HuH-7 (cell line): Measurements from ENCODE around the gene ZDHHC11B.
"Not testable (repeated sequence)": the region's sequence is repeated elsewhere in the genome, so short reads cannot be mapped to it uniquely, and the experiment has no call there.

ENCODE experiments used
- DNase-seq: peaks from one replicate; pipeline ENCODE4 v3.0.0; 2011; ENCODE audit warnings: low spot score

The ZDHHC11B gene

DNA sequence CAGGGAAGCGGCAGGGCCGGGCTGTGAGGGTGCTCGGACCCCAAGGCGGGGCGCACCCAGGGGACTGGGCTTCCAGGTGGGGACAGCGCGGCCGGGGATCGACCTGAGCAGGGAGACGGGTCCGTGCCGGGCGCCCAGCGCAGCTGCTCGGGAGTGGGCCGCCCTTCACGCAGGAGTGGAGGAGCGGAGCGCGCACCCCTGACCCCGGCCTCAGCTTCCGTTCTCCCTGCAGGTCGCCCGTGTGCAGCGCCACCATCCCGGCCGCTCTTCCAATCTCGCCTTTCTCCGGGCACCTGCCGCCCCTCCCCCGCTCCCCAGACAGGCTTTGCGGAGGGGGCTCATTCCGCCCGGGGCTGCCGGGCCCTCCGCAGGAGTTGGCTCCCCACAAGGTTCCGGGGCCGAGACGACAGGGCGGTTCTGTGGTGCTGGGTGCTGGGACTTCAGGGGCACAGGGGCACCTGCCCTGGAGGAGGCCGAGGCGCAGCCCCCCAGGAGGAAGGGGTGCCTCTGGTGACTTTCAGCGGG is 714 bp upstream of the ZDHHC11B start:
- DNase-seq, result not testable (repeated sequence)

DNA sequence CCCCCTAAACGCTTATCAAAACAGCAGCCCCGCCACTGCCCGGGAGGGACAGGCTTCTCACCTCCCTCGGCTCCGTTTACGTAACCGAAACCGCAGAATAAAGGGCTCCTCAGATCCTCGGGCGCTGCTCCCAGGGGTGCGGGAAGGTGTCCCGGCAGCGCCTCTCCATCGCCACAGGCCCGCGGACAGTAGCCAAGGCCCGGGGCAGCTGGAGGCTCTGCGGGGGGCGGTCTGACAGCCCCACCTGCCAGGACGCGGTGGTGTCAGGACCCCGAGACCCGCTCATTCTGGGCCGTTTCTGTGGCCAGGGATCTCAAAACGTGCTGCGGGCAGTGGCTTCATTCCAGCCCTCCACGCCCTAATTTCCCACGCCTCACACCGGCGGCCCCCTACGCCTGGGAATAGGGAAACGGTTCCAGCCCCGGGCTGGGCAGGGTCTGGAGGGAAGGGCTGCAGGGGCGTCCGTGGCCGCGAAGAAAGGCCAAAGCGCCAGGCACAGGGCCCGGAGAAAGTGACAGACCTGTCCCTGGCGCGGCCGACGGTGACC is 575 bp downstream of the ZDHHC11B start:
- not testable (repeated sequence) for DNase-seq

DNA sequence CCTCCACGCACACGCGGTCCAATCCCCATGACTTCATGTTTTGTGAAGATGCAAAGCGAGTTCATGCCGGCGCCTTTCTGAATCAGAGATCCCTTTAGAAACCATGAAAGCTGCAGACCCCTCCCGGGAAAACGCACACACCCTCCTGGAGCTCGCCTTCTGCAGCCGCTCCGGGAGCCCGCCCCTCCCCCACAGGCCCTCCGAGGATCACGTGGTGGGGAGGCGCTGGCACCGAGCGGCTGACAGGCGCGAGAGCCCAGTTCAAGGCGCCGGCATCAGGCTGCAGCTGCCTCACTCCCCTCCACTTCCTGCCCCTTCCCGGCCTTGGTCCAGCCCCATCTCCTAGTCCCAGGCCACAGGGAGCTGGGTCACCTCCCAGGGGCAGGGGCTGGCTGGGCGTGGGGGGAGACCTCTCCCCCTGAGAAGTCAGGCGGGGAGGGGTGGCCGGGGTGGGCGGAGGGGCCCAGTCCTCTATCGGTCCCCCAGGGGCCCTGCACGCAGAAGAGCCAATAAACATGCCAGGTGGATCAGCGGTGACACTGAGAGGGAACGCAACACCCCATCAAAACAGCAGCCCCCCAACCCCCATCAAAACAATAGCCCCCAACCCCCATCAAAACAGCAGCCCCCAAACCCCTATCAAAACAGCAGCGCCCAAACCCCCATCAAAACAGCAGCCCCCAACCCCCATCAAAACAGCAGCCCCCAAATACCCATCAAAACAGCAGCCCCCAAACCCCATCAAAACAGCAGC is 1.3 kb downstream of the ZDHHC11B start:
- DNase-seq, result not testable (repeated sequence)

DNA sequence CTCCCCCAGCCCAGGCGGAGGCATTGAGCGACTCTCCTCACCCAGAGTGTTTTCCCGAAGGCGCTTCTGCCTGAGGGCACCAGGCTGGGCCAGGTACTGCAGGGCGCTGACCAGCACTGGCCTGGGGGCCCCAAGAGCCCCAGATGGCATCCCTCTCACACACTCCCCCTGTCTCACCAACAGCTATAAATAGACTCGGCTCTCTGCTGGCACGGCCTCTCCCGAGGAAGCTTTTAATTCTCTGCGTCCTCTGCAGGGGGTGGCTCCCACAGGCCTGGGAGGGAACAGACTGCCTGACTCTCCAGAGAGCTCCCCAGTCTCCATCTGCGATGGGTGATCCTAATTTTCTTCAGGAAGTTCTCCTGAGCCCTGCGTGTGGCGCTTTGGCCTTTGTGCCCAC is 2.2 kb downstream of the ZDHHC11B start:
- not testable (repeated sequence) for DNase-seq

DNA sequence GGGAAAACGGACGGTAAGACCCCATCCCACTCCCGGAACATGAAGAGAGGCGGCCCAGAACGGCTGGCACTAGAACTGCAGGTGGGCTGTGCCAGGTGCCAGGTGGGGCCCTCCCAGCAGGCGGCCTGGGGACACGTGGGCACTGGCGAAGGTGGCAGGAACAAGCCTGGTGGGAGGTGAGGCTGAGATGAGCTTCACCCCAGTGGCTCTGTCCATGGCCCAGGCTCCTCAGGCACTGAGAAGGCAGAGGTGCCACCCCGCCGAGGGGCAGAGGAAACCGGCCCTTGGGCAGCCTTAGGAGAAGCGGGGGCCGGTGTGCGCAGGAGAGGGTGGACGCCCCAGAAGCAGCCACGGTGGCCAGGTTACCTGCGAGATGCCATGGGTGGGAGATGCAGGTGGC is 4.0 kb downstream of the ZDHHC11B start:
- not testable (repeated sequence) for DNase-seq

DNA sequence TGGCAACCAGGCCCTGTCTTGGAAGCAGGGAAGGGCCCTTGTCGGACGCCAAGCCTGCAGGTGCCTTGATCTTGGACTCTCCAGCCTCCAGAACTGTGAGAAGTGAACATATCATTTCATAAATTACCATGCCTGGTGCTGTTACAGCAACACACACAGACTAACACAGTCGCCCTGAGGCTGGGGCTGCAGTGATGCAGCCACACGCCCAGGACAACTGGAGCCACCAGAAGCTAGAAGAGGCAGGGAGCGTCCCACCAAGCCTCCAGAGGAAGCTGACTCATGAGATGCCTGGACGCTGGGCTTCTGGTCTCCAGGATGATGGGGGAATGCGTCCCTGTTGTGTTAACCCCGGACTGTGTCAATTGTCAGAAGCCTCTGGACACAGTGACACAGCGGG is 5.6 kb downstream of the ZDHHC11B start:
- not testable (repeated sequence) for DNase-seq

DNA sequence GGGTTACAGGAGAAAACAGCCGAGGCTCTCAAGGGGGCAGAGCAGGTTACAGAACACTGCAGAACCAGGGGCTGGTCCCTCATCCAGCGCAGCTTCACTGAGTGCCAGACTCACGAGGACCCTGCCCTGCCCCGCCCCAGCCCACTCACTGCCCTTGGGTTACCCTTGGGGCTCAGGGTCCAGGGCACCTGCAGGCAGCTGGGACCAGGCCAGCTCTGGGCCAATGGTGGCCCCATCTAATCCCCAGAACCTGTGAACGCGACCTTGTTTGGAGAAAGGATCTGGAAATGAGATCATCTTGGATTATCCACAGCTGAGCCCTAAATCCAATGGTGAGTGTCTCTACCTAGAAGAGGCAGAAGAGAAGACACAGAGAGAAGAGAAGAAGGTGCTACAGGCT is 6.1 kb downstream of the ZDHHC11B start:
- not testable (repeated sequence) for DNase-seq

DNA sequence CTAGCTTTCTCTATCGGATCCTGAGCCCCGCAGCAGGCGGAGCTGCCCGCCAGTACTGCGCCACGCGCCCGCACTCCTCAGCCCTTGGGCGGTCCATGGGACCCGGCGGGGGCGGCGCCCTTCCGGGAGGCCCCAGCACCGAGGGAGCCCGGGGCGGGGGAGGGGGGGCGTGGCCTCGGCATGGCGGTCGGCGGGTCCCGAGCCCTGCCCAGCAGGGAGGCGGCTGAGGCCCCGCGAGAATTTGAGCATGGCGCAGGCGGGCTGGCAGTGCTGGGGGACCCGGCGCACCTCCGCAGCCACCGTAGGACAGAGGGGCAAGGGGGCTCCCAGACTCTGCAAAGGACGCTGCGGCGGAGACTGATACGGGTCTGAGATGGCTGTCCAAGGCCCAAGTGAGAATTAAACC is 6.8 kb downstream of the ZDHHC11B start:
- no peak for DNase-seq

DNA sequence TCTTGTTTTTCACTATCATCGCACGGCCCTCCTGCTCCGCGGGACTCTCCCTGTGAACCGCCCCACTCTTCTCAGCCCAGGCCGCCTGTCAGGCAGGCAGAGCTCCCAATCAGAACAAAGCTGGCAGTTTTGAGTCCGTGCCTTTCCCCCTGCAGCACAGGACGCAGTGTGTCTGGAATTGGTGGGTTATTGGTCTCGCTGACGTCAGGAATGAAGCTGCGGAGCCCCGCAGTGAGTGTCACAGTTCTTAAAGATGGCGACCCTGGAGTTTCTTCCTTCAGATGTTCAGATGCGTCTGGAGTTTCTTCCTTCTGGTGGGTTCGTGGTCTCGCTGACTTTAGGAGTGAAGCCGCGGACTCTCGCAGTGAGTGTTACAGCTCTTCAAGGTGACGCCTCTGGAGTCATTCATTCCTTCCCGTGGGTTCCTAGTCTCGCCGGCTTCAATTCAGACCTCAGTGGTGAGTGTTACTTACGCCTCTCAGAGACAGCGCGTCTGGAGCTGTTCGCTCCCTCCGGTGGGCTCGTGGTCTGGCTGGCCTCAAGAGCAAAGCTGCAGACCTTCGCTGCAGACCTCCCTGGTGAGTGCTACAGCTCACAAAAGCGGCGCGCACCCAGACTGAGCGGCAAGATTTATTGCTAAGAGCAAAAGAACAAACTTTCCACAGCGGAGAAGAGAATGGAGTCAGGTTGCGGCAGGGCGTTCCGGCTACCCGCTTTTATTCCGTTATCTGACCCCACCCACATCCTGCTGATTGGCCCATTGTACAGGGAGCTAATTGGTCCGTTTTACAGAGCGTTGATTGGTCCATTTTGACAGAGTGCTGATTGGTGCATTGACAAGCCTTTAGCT is 7.4 kb downstream of the ZDHHC11B start:
- DNase-seq, result no peak

DNA sequence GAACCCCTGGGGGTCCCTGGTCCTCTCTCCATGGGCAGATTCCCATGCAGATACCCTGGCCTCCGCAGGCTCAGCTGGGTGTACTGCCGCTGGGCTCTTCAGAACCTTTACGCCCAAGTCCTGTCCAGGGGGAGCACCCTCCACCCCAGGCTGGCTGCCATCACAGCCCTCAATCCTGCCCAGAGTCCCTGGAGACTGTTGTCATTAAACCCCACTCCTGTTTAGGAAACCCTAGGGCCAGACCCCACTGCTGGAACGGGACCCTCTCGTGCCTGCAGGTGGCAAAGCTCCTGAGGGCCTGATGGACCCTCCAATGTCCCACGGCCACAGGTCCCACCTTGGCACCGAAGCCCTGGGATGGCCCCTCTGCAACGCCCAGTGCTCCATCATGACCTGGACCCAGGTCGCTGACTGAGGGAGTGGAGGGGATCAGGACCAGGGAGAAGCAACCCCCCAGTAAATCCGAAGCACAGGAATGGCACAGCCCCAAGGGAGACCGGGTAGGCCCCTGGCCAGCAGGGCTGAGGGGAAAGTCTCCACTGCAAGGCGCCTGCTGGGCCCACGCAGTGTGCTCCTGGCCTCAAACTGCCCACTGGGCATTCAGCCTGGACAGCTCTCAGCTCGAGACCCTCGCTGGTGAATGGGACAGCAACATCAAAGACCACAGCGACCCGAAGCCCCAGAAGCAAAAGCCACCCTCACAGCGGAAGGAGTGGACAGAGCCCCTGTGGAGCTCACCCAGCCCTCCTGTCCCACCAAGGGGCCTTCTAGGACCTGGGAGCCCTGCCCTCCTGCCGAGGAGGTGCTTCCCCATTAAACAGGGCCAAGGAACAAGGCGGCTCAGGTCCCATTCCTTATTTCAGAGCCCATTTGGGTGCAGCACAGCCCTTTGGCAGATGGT is 8.3 kb downstream of the ZDHHC11B start:
- DNase-seq, result no peak

DNA sequence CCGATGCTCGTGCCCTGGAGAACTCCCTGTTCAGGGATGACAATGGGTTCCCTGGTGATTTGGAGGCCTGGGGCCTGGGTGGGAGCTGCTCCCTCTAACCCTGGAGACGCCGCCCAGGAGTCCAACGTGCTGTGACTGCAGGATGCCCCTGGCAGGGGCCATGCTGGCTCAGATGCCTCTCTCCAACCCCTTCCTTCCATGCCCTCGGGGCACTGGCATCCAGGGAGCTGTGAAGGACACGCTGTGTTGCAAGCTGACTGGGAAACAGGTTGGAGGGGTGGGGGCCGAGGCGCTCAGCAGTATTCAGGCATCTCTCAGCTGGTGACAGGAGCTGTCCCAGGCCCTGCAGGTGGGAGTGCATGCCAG is 9.0 kb downstream of the ZDHHC11B start:
- not testable (repeated sequence) for DNase-seq

DNA sequence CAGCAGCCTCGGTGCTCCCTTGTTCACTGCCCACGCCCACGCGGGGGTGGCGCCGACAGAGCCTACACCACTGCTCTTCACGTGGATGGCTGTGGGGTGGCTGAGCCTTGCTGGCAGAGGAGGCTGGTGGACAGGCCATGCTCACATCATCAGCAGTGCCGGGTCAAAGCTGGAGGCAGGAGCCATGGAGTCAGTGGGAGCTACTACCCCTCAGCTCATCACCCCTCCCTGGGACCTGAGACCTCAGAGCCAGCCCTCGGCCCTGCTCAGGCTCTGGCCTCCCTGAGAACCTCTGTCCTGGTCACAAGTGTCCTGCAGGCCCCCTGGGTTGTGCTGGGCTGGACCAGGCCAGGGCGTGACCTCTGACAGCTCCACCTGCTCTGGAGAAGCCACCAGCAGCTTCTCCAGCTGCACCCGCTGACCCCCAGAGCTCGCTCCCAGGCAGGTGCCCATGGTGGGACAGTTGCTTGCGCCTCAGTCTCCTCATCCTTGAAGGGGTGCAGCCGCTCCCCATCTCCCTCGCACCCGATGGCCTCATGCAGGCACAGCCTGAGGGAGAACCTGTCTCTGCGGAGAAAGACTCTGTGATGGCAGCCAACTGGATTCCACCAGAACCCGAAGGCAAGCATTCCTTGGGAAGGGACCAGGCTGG is 9.5 kb downstream of the ZDHHC11B start:
- DNase-seq, result not testable (repeated sequence)

DNA sequence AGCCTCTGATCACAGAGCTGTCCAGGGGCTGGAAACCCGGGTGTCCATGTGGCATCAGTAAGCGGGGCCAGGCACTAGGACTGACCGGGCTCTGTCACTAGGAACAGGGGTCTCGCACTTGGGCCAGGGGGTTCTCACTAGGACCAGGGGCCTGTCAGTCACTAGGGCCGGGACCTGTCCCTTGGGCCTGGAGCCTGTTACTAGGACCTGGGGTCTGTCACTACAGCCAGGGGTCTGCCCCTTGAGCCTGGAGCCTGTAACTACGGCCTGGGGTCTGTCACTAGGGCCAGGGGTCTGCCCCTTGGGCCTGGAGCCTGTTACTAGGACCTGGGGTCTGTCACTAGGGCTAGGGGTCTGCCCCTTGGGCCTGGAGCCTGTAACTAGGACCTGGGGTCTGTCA is 10.2 kb downstream of the ZDHHC11B start:
- DNase-seq, result not testable (repeated sequence)

DNA sequence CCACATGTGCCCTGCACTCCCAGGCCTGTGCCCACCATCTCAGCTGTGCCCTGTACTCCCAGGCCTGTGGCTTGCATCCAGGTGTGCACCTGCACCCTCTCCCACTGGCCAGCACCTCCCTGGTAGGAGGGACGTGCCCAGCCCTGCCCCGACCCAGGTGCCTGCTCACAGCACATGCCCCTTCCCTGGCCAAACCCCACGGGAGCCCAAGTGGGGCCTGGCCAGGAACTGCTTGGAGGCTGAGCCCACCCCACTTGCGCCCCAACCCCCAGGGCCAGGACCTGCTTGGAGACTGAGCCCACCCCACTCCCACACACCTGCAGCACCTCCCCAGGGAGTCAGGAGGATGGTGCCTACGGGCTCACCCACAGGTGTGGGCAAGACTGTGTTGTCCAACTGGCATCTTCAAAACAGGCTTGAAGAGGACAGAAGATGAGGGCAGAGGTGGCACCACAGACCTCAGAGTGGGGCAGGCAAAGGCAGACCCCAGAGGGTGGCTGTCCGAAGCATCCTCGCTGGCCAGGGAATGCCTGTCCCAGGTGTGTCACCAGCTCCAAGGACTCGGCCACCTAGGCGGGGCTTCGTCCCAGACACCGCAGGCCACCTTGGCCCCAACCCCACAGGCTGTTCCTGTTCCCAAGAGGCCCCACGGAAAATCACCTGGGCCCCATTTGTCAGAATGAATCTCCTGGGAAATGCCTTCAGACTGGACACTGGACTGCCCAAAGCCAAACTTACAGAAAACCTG is 10.8 kb downstream of the ZDHHC11B start:
- no peak for DNase-seq

DNA sequence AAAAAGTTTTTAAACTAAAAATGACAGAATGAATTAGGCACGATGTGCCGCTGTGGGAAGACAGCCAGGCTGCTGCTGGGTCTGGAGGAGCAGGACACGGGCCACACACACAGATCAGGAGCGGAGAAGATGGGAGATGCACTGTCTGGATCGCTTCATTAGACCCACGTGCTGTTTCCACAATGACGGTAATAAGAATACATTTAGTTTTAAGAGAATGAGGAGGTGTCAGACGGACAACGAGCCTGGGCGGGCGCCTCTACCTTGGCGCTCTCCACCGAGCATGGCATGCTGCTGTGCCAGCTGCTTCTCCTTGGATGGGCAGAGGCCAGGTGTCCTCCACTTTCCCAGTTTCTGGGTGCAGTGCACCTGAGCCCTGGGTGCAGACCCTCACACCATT is 11.6 kb downstream of the ZDHHC11B start:
- not testable (repeated sequence) for DNase-seq

DNA sequence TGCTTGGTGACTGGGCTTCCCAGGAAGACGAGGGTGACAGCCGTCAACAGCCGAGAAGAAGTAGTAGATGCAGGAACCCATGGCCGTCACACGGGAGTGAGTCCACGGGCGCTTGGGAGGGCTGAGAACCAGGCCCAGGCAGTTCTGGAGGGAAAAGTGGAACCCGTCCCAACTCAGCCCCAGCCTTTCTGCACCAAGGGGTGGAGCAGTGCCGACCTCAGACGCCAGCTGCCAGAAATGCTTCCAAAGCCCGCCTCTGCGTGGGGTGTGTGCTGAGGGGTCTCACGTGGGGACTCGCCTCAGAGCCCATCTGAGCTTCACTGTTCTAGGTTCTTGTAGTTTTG is 12.0 kb downstream of the ZDHHC11B start:
- DNase-seq, result not testable (repeated sequence)

DNA sequence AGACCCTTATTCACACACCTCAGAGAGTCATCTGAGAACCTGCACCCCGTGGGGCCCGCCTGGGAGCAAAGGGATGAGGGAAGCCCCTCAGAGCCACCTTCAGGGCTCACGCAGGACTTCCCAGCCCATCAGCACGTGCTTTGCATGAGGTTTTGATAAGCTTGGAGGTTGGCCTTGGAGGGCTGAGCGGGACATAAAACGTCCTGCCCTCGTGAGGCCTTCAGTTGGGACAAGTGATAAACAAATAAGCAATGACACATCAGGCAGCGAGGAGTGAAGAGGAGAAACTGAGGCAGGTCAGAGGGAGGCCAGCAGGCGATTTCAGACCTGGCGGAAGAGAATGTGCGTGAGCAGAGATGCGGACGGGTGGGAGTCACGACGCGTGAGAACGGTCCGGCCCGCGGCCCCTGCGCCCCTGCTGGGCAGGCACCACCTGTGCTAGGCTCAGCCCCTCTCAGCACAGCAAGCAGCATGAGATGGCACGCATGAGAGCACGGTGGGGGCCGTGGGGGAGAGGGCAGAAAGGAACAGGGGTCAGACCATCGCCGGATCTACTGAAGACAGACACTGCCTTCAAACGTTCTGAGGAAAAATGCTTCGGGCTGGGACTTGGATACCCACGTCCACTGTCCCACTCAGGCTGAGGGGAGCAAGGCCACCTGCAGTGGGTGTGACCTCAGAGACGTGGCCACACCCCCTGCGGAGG is 12.5 kb downstream of the ZDHHC11B start:
- not testable (repeated sequence) for DNase-seq

DNA sequence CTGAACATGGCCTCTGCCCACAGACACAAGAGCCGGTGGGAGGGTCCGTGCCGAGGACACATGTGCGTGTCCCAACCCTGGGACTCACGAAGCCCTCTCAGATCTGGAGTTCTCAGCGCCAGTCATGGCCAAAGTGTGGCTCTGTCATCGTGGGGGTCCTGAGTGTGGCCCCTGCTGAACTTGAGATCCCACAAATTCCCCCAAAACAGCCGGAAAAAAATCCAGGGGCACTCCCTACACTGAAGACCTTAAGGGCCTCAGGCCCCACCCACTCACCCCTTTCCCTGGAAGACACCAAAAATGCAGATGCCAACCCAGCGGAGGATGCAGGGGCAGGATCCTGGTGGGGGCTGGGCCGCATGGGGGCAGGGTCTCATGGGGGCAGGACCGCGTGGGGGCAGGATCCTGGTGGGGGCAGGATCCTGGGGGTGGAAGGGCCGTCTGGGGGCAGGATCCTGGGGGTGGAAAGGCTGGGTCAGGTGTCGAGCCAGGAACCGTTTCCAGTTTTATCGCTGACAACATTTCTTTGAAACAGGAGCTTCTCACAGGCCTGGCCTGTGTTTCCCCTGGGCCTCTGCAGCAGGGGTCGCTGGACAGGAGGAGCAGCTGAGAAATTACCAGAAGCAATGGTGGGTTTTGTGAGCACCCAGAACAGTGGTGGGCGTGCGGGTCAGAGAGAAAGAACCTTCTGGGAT is 13.3 kb downstream of the ZDHHC11B start:
- not testable (repeated sequence) for DNase-seq

DNA sequence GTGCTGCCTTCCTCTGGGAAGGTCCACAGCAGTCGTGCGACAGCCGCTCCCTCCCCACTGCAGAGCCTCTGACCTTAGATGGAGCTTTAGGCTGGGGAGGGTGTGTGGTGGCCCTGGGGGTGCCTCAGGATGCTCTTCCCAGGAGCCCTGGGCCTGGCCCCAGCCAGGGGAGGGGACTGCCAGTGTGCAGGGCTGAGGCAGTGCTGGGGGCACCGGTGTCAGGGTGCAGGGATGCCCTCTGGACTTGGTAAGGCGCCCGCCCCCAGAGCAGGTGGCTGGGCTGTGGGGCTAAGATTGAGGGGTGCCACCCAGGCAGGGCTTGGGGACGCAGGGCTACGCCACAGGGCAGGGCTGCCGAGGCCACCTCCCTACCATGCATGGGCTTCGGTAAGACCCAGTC is 13.9 kb downstream of the ZDHHC11B start:
- not testable (repeated sequence) for DNase-seq
